Measurements from ENCODE around the gene TGFBR1.

- TF ChIP-seq CTCF (IDR thresholded peaks at IDR 0.05), result no peak
- no peak for TF ChIP-seq POLR2A (IDR thresholded peaks at IDR 0.05)
- no peak for TF ChIP-seq POLR2AphosphoS5 (IDR thresholded peaks at IDR 0.05; ENCODE audit: insufficient read depth in 1 of 2, low read depth in 1 of 2)
Observed at GRCh38 chr9:99056186-99056585, 48.7 kb upstream of the TGFBR1 start.

All from vagina (tissue), 2 donors.